ENCODE measurements around the gene RFX8. TPM values are rescaled to one million over a fixed set of nuclear protein-coding genes. Genes with fewer than 3 reads are reported as not detected.

Gene RFX8
- polyA plus RNA-seq, 1 of the 3 experiments (the other 2 are of a cell fraction): 0.07 TPM

- Histone ChIP-seq H4K20me1 (ENCODE audit: insufficient read depth) (no peaks in the 10 kb centered on the region), H3K9me3 (no peaks in the 10 kb centered on the region), H2AFZ (ENCODE audit: low read depth) (no peak overlapping the region), H3K4me2 (no peak overlapping the region), H3K79me2 (ENCODE audit: insufficient read depth) (no peaks in the 10 kb centered on the region), H3K27me3 (ENCODE audit: insufficient read depth) (peaks cover 11% of the 10 kb centered on the region; the same call in 1 of the 2 replicates), H3F3A (replicated peaks; ENCODE audit: insufficient read depth) (no peaks in the 10 kb centered on the region), H3K4me1 (ENCODE audit: control insufficient read depth in 1 of 2, insufficient read depth in 2 of 2, low read depth in 1 of 2, low read length in 1 of 2) (no peaks in the 10 kb centered on the region; a peak in 1 of 4 replicates), H3K9me2 (no peaks in the 10 kb centered on the region), H3K27ac (ENCODE audit: low read depth in 2 of 2, low read length in 1 of 2) (no peak overlapping the region), H3K4me3 (ENCODE audit: low read depth in 2 of 2, low read length in 1 of 2) (no peak overlapping the region), H3K9ac (no peak overlapping the region), H3K36me3 (replicated peaks in 1 of 2; ENCODE audit: control insufficient read depth in 1 of 2, insufficient read depth in 2 of 2, low read length in 1 of 2) (no peaks in the 10 kb centered on the region)
- POLR2A ChIA-PET: no interaction called here
- CTCF ChIA-PET: interaction anchor here (0.7 to 1.9 kb wide), 4 partner anchors 12 to 56 kb away, joined by 3 to 12 read pairs (median 5); partner anchors contain the start of gene CREG2
- WGBS (ENCODE audit: low lambda C conversion rate): 65% methylated on average over 3 of the region's 3 CpGs
- TF ChIP-seq FOSL2 (IDR thresholded peaks at IDR 0.05; ENCODE audit: borderline replicate concordance, low read depth) (no peak), JUND (IDR thresholded peaks at IDR 0.05) (no peak), PBX3 (IDR thresholded peaks at IDR 0.05) (no peak), EP300 (IDR thresholded peaks at IDR 0.05; ENCODE audit: borderline replicate concordance in 1 of 2, low read depth in 1 of 2, low read length in 1 of 2) (no peak), RFX5 (IDR thresholded peaks at IDR 0.05; ENCODE audit: low read length) (no peak), CTCF (IDR thresholded peaks at IDR 0.05) (no peak), SIN3A (IDR thresholded peaks at IDR 0.05; ENCODE audit: borderline replicate concordance, low read depth, low read length) (no peak), TEAD4 (IDR thresholded peaks at IDR 0.05; ENCODE audit: borderline replicate concordance, insufficient read depth) (no peak), CHD2 (IDR thresholded peaks at IDR 0.05; ENCODE audit: low read length, partially characterized antibody) (no peak), MAX (IDR thresholded peaks at IDR 0.05; ENCODE audit: low read depth) (no peak), IRF3 (IDR thresholded peaks at IDR 0.05; ENCODE audit: low read depth, low read length) (no peak), RXRA (IDR thresholded peaks at IDR 0.05; ENCODE audit: borderline replicate concordance, low read depth) (no peak), FOXM1 (IDR thresholded peaks at IDR 0.05; ENCODE audit: low read depth) (no peak)
- TF ChIP-seq, protein P1, sequence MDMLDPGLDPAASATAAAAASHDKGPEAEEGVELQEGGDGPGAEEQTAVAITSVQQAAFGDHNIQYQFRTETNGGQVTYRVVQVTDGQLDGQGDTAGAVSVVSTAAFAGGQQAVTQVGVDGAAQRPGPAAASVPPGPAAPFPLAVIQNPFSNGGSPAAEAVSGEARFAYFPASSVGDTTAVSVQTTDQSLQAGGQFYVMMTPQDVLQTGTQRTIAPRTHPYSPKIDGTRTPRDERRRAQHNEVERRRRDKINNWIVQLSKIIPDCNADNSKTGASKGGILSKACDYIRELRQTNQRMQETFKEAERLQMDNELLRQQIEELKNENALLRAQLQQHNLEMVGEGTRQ (IDR thresholded peaks at IDR 0.05; ENCODE audit: borderline replicate concordance, low read depth, low read length): no peak
- TF ChIP-seq, protein P2, sequence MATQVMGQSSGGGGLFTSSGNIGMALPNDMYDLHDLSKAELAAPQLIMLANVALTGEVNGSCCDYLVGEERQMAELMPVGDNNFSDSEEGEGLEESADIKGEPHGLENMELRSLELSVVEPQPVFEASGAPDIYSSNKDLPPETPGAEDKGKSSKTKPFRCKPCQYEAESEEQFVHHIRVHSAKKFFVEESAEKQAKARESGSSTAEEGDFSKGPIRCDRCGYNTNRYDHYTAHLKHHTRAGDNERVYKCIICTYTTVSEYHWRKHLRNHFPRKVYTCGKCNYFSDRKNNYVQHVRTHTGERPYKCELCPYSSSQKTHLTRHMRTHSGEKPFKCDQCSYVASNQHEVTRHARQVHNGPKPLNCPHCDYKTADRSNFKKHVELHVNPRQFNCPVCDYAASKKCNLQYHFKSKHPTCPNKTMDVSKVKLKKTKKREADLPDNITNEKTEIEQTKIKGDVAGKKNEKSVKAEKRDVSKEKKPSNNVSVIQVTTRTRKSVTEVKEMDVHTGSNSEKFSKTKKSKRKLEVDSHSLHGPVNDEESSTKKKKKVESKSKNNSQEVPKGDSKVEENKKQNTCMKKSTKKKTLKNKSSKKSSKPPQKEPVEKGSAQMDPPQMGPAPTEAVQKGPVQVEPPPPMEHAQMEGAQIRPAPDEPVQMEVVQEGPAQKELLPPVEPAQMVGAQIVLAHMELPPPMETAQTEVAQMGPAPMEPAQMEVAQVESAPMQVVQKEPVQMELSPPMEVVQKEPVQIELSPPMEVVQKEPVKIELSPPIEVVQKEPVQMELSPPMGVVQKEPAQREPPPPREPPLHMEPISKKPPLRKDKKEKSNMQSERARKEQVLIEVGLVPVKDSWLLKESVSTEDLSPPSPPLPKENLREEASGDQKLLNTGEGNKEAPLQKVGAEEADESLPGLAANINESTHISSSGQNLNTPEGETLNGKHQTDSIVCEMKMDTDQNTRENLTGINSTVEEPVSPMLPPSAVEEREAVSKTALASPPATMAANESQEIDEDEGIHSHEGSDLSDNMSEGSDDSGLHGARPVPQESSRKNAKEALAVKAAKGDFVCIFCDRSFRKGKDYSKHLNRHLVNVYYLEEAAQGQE (IDR thresholded peaks at IDR 0.05; ENCODE audit: low read depth, low read length): no peak
- TF ChIP-seq, protein P3, sequence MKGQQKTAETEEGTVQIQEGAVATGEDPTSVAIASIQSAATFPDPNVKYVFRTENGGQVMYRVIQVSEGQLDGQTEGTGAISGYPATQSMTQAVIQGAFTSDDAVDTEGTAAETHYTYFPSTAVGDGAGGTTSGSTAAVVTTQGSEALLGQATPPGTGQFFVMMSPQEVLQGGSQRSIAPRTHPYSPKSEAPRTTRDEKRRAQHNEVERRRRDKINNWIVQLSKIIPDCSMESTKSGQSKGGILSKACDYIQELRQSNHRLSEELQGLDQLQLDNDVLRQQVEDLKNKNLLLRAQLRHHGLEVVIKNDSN (IDR thresholded peaks at IDR 0.05; ENCODE audit: borderline replicate concordance, low read depth): no peak
- no peak for DNase-seq
These were observed 112.6 kb downstream of the RFX8 start for GRCh38 chr2:101362316-101362715.

Measured in SK-N-SH (cell line).